Loucy (cell line): ENCODE measurements around the gene PAX3.

Experiments
- CTCF ChIP-seq: fragments of 200-600 bp; sonication (generic); conservative IDR thresholded peaks from 2 replicates; pipeline ENCODE4 v1.5.1; 2014; ENCODE audit warnings: mild to moderate bottlenecking, antibody characterized with exemption, low read length
- EZH2phosphoT487 ChIP-seq: fragments of 200-600 bp; IDR thresholded peaks from 2 replicates; pipeline ENCODE4 v1.6.1; 2018; ENCODE audit warnings: antibody characterized with exemption, mild to moderate bottlenecking, moderate library complexity, borderline replicate concordance

GRCh38 chr2:222179592-222179991 is 119.2 kb downstream of the PAX3 start:
- TF ChIP-seq CTCF: no peak
- TF ChIP-seq EZH2phosphoT487: no peak
